NT2/D1 (cell line): ENCODE data around the gene INSRR.

Source experiments
- DNase-seq: peaks from one replicate; pipeline ENCODE4 v3.0.0-alpha.2; 2011; ENCODE audit warnings: low read depth, low spot score
- H3K27me3 ChIP-seq: 2 replicates; pipeline ENCODE4 v1.6.0; 2011; ENCODE audit warnings: mild to moderate bottlenecking; ENCODE audit not compliant: insufficient read length, insufficient read depth
- H3K36me3 ChIP-seq: 2 replicates; pipeline ENCODE4 v1.6.1; 2011; ENCODE audit warnings: mild to moderate bottlenecking, low read length, mixed read lengths; ENCODE audit not compliant: insufficient read depth, insufficient read length
- H3K4me1 ChIP-seq: 2 replicates; pipeline ENCODE4 v1.5.1; 2011; ENCODE audit not compliant: insufficient read depth, insufficient read length
- H3K4me3 ChIP-seq: 2 replicates; pipeline ENCODE4 v1.5.1; 2011; ENCODE audit warnings: low read depth; ENCODE audit not compliant: insufficient read length
- H3K9ac ChIP-seq: 2 replicates; pipeline ENCODE4 v1.6.0; 2011; ENCODE audit warnings: low read depth; ENCODE audit not compliant: insufficient read length
- H3K9me3 ChIP-seq: 2 replicates; pipeline ENCODE4 v1.5.1; 2011; ENCODE audit warnings: mild to moderate bottlenecking, low read length; ENCODE audit not compliant: insufficient read depth
- SUZ12 ChIP-seq: IDR thresholded peaks from 2 replicates; pipeline ENCODE4 v1.6.1; 2011; ENCODE audit not compliant: insufficient read length, insufficient read depth; ENCODE audit errors: extremely low read depth
- YY1 ChIP-seq: IDR thresholded peaks from 2 replicates; pipeline ENCODE4 v1.6.1; 2011; ENCODE audit not compliant: insufficient read length, insufficient read depth
- ZNF274 ChIP-seq: IDR thresholded peaks from 2 replicates; pipeline ENCODE4 v1.6.1; 2011; ENCODE audit warnings: mild to moderate bottlenecking, low read depth, low read length

The INSRR gene

DNA sequence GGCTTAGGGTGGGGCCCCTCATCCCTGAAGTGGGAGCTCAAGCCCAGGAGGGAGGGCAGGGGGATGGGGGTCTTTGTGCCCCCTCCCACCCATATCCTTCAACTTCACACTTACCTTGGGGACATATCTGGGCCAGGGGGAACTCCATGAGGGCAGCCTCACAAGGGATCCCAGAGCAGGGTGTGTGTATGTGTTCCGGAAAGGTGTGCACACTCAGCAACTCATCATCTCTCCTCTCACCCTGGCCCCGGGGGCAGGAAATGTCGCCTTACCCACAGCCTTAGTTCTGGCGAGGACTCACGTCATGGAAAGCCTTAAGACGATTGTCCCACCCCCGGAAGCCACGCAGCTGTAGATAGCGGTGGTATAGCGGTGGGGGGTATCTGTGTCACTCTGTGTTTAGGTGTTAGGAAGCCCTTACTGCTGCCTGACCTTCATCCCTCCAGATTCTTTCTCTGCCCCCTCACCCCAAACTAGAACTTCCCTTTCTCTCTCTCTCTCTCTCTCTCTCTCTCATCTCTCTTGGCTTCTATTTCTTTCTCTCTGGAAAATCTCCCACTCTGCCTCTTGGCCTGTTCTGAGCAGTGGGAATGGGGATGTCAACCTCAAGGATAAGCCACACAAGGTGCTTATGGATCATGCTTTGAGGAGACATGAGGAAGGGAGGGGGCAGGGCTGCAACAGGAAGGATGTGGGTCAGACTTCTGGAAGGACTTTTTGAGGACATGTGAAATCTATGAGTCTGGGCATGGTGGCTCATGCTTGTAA is 42.2 kb downstream of the INSRR start, which contains the start of gene SH2D2A:
TSS of gene SH2D2A (minus strand) at position 288 of the 768 bp plus-strand sequence. CDS start at position 148, 140 bp downstream.
- peak within 1 kb of the TSS; percentile 37 for H3K9ac ChIP-seq
- no peak for DNase-seq

DNA sequence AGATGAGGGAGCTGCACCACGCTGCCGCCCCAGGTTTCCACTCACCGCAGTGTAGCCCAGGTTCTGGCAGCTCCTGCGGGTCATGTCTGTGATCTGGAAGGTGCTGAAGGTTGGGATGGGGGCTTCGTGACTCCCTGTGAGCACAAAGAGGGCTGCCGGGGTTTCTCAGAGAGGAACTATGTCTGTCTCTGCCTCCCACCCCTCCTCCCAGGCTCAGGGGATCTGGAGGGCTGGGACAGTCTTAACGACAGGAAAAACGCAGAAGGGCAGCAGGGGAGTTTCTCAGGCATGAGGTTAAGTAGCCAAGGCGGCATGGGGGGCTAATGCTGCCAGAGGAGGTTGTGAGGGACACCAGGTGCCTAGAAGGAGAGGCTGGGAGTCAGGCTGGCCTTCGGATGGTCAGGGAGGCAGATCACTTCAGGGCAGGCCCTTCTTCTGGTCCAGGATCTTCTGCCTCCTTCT is 42.9 kb downstream of the INSRR start:
- Histone ChIP-seq H3K27me3 (peaks cover 23% of the 10 kb centered on the region), H3K9ac (peak overlapping the region; percentile 37), H3K4me1 (peaks cover 39% of the 10 kb centered on the region), H3K4me3 (no peak overlapping the region), H3K9me3 (no peaks in the 10 kb centered on the region), H3K36me3 (no peaks in the 10 kb centered on the region)
- no peak for DNase-seq
- no peak for TF ChIP-seq SUZ12
- TF ChIP-seq ZNF274 = no peak
- TF ChIP-seq YY1 = no peak

More for the DNA sequence above, 42.2 kb downstream of the INSRR start, which contains the start of gene SH2D2A:
- no peaks in the 10 kb centered on the region for H3K36me3 ChIP-seq
- H3K4me3 ChIP-seq = no peak within 1 kb of the TSS
- TF ChIP-seq ZNF274 = no peak
- no peak for TF ChIP-seq YY1
- TF ChIP-seq SUZ12 = no peak
- peaks cover 26% of the 10 kb centered on the region for H3K27me3 ChIP-seq
- peaks cover 39% of the 10 kb centered on the region for H3K4me1 ChIP-seq
- no peaks in the 10 kb centered on the region for H3K9me3 ChIP-seq

DNA sequence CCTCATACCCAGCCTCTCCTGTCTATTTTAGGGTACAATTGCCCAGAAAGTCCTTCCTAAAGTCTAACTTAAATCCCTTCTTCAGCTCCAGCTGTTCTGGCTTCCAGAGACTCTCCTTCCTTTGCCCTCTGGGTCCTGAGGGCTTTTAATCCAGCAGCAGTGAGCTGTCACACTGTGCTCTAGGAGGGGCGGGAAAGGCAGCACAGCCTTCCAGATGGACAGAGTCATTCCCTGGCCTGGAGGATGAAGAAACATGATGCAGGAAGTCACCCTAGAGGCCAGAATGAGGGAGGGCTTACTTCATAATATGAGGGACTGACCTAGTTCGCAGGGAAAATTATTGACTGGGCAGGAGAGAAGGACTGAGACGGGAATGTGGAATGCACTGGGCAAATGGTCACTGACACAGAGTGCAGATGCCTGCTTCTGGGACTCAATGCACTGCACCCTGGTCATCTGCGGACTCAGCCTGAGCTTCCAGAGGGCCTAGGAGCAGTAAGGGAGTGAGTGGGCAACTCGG is 43.5 kb downstream of the INSRR start:
- DNase-seq = no peak
- no peaks in the 10 kb centered on the region for H3K36me3 ChIP-seq

DNA sequence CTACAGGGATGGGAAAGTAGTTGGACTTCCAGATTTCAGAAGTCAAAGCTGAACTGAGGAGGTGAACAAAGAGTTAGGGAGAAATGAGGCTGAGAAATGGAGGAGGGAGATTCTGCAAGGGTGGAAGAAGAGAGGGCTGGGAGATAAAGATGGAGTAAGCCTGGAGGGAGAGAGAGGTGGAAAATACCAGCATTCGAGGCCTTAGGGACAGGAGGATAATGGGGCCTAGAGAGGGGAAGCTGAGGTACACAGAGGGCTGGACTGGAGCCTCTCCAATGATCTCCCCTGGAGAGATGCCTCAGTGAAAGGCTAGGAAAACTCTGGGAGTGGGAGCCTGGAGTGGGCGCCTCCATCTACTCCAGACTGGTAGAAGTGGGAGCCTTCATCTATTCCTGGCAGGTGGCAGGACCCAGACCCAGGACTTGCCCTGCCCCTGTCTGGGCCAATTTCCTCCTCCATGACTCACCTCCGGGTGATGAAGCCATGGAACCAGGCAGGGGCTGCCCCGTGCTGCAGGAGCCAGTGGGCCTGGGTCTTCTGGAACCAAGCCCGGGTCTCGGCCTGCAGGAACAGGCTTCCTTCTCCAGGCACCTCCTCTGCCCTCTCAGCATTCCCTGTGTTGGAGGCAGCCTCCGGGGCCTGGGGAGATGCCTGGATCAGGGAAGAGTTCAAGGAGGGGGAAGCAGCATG is 44.2 kb downstream of the INSRR start:
- no peak overlapping the region for H3K4me3 ChIP-seq
- H3K4me1 ChIP-seq = peaks cover 41% of the 10 kb centered on the region
- H3K36me3 ChIP-seq = no peaks in the 10 kb centered on the region
- H3K9ac ChIP-seq = peak overlapping the region; percentile 68
- DNase-seq = no peak
- no peak for TF ChIP-seq ZNF274
- no peak for TF ChIP-seq SUZ12
- TF ChIP-seq YY1 = no peak
- H3K27me3 ChIP-seq = peaks cover 23% of the 10 kb centered on the region
- H3K9me3 ChIP-seq = no peaks in the 10 kb centered on the region

More for the DNA sequence above, 43.5 kb downstream of the INSRR start:
- Histone ChIP-seq H3K4me1 (peaks cover 41% of the 10 kb centered on the region), H3K4me3 (no peak overlapping the region), H3K9ac (peak overlapping the region; percentile 37), H3K27me3 (peaks cover 23% of the 10 kb centered on the region), H3K9me3 (no peaks in the 10 kb centered on the region)
- no peak for TF ChIP-seq ZNF274
- TF ChIP-seq SUZ12 = no peak
- no peak for TF ChIP-seq YY1

DNA sequence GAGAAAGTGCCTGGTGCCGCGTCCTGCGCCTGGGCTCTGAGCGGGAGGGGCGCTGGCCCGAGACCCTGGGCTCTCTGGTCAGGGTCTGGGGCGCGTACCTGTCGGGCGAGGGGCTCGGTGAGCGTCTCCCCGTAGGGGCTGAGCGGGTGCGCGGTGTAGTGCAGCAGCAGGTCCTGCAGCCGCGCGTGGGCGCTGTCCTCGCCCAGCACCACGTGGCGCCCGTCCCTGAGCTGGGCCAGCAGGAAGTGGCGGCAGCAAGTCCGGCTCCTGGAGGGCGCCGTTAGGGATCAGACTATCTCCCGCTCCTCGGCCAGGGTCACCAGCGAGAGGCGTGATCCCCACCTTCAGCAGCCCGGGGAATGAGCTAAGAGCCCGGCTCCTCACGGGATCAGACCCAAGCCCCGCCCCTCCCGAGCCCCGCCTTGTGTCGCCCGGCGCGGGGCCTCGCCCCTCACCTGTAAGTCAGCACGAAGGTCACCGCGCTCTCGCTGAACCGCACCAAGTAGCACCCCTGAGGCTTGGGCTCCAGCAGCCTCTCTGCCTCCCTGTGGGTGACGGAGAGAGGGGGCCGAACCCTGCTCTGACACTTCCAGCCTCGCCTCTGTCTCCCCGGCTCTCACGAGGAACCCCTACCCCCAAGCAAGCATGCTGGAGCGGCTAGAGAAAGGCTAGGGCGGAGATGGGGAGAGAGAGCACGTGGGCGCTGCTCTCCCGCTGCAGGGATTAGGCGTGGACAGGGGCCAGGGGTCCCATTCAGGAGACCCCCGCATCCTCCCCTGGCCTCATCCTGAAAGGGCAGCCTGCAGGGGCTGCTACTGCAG is 45.0 kb downstream of the INSRR start:
- peak; percentile 72 for DNase-seq
- Histone ChIP-seq H3K36me3 (no peaks in the 10 kb centered on the region), H3K9ac (peak overlapping the region; percentile 68), H3K27me3 (peaks cover 23% of the 10 kb centered on the region), H3K9me3 (no peaks in the 10 kb centered on the region), H3K4me1 (peaks cover 47% of the 10 kb centered on the region), H3K4me3 (peak overlapping the region; percentile 54)
- TF ChIP-seq ZNF274 = no peak
- no peak for TF ChIP-seq SUZ12
- no peak for TF ChIP-seq YY1

DNA sequence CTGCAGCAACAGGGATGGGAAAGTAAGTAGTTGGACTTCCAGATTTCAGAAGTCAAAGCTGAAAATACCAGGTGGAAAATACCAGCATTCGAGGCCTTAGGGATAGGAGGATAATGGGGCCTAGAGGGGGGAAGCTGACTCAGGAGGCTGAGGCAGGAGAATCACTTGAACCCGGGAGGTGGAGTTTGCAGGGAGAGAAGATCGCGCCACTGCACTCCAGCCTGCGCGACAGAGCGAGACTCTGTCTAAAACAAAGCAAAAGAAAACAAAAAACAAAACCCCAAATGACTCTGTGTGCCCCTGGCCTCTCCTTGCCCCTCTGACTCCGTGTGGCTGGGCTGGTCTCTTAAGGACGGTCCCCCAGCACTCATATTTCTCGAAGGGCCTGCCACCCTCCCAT is 45.6 kb downstream of the INSRR start:
- peaks cover 49% of the 10 kb centered on the region for H3K4me1 ChIP-seq
- peaks cover 4% of the 10 kb centered on the region for H3K36me3 ChIP-seq
- TF ChIP-seq YY1 = no peak
- TF ChIP-seq ZNF274 = no peak
- TF ChIP-seq SUZ12 = no peak
- peaks cover 23% of the 10 kb centered on the region for H3K27me3 ChIP-seq
- peak overlapping the region; percentile 54 for H3K4me3 ChIP-seq
- H3K9me3 ChIP-seq = no peaks in the 10 kb centered on the region
- H3K9ac ChIP-seq = peak overlapping the region; percentile 68
- no peak for DNase-seq
